Measurements from ENCODE around the gene PSAT1. TPM values are rescaled to one million over a fixed set of nuclear protein-coding genes. Genes with fewer than 3 reads are reported as not detected.

PSAT1 gene
- total RNA-seq, 1 donor from 2014 or later: 17.1 TPM

- no peak for FAIRE-seq
- DNase-seq (ENCODE audit: low spot score in 2 of 2): no peak
Observed at GRCh38 chr9:78292026-78292425, 4.9 kb upstream of the PSAT1 start.

GRCh38 chr9:78292716-78293497, 4.0 kb upstream of the PSAT1 start:
- FAIRE-seq (no peak), DNase-seq (ENCODE audit: low spot score in 2 of 2) (no peak)

GRCh38 chr9:78294290-78295176, 2.4 kb upstream of the PSAT1 start:
- DNase-seq (ENCODE audit: low spot score in 2 of 2) (no peak), FAIRE-seq (no peak)

- DNase-seq (ENCODE audit: low spot score in 2 of 2) (no peak), FAIRE-seq (no peak)
Observed at GRCh38 chr9:78295177-78295575, 1.7 kb upstream of the PSAT1 start.

GRCh38 chr9:78295731-78296130, 1.2 kb upstream of the PSAT1 start:
- DNase-seq (ENCODE audit: low spot score in 2 of 2): no peak
- no peak for FAIRE-seq

- DNase-seq (ENCODE audit: low spot score in 2 of 2): peak in 1 of 2 donors; percentile 42
- FAIRE-seq: no peak
Observed at GRCh38 chr9:78296201-78296892, 578 bp upstream of the PSAT1 start.

- no peak for FAIRE-seq
Observed at GRCh38 chr9:78297672-78297961, 692 bp downstream of the PSAT1 start.

GRCh38 chr9:78298046-78298765, 1.3 kb downstream of the PSAT1 start:
- FAIRE-seq (no peak), DNase-seq (ENCODE audit: low spot score in 2 of 2) (peak; percentile 29 to 61)

More at GRCh38 chr9:78297672-78297961, 692 bp downstream of the PSAT1 start:
- DNase-seq (ENCODE audit: low spot score in 2 of 2): no peak

- DNase-seq (ENCODE audit: low spot score in 2 of 2) (no peak), FAIRE-seq (no peak)
Observed at GRCh38 chr9:78300209-78300608, 3.3 kb downstream of the PSAT1 start.

GRCh38 chr9:78301466-78301865, 4.5 kb downstream of the PSAT1 start:
- no peak for FAIRE-seq
- DNase-seq (ENCODE audit: low spot score in 2 of 2): no peak

GRCh38 chr9:78303377-78304062, 6.6 kb downstream of the PSAT1 start:
- no peak for FAIRE-seq

GRCh38 chr9:78304357-78304756, 7.4 kb downstream of the PSAT1 start:
- FAIRE-seq (no peak), DNase-seq (ENCODE audit: low spot score in 2 of 2) (no peak)

More at GRCh38 chr9:78303377-78304062, 6.6 kb downstream of the PSAT1 start:
- DNase-seq (ENCODE audit: low spot score in 2 of 2): no peak

- FAIRE-seq (no peak), DNase-seq (ENCODE audit: low spot score in 2 of 2) (no peak)
Observed at GRCh38 chr9:78306222-78307076, 9.5 kb downstream of the PSAT1 start.

GRCh38 chr9:78307360-78307759, 10.4 kb downstream of the PSAT1 start:
- no peak for FAIRE-seq
- no peak for DNase-seq (ENCODE audit: low spot score in 2 of 2)

GRCh38 chr9:78309066-78309465, 12.1 kb downstream of the PSAT1 start:
- DNase-seq (ENCODE audit: low spot score in 2 of 2) (no peak), FAIRE-seq (no peak)

GRCh38 chr9:78311075-78311474, 14.2 kb downstream of the PSAT1 start:
- FAIRE-seq (no peak), DNase-seq (ENCODE audit: low spot score in 2 of 2) (no peak)

- FAIRE-seq (no peak), DNase-seq (ENCODE audit: low spot score in 2 of 2) (no peak)
Observed at GRCh38 chr9:78311886-78312524, 15.1 kb downstream of the PSAT1 start.

GRCh38 chr9:78314550-78314949, 17.6 kb downstream of the PSAT1 start:
- FAIRE-seq: no peak
- DNase-seq (ENCODE audit: low spot score in 2 of 2): no peak
